Thyroid gland (tissue), 4 donors: ENCODE data around the gene TLE4.

Source experiments
- CTCF ChIP-seq, 6 experiments: fragments of 200-600 bp in 3 of 6; fragments of 450-650 bp in 3 of 6; sonication (generic) in 3 of 6; IDR thresholded peaks; one replicate each; pipeline ENCODE4 v1.5.1; 2016 to 2019; ENCODE audit warnings: antibody characterized with exemption in 6 of 6, mild to moderate bottlenecking in 2 of 6, inconsistent platforms in 1 of 6, moderate library complexity in 1 of 6
- POLR2A ChIP-seq, 2 donors: fragments of 450-650 bp; IDR thresholded peaks; one replicate each; pipeline ENCODE4 v1.6.1; 2017; ENCODE audit warnings: antibody characterized with exemption in 2 of 2, mild to moderate bottlenecking in 2 of 2, moderate library complexity in 1 of 2

GRCh38 chr9:79652598-79652997 is 80.8 kb downstream of the TLE4 start:
- no peak for TF ChIP-seq CTCF (IDR thresholded peaks at IDR 0.05)
- TF ChIP-seq POLR2A (IDR thresholded peaks at IDR 0.05) = no peak
